Body of pancreas (tissue), 4 donors: ENCODE results near the gene TEX264.
"Not testable (repeated sequence)": the region's sequence is repeated elsewhere in the genome, so short reads cannot be mapped to it uniquely, and the experiment has no call there.

Source experiments
- POLR2A ChIP-seq, 3 donors: fragments of 450-650 bp; IDR thresholded peaks; one replicate each; pipeline ENCODE4 v1.6.1; 2016; ENCODE audit warnings: antibody characterized with exemption in 3 of 3, mild to moderate bottlenecking in 2 of 3
- TF ChIP-seq, protein P1 (sequence below), 7 experiments: fragments of 450-650 bp in 4 of 7; fragments of 200-600 bp in 3 of 7; sonication (generic) in 3 of 7; IDR thresholded peaks; one replicate each; pipeline ENCODE4 v1.5.1; 2016 to 2019; ENCODE audit warnings: antibody characterized with exemption in 7 of 7

DNA sequence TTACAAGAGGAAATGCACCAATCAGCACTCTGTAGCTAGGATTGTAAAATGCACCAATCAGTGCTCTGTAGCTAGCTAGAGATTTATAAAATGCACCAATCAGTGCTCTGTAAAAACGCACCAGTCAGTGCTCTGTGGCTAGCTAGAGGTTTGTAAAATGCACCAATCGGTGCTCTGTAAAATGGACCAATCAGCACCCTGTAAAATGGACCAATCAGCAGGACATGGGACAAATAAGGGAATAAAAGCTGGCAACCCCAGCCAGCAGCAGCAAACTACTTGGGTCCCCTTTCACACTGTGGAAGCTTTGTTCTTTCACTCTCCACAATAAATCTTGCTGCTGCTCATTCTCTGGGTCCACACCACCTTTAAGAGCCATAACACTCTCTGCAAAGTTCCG lies 71.3 kb downstream of the TEX264 start:
- TF ChIP-seq, protein P1, sequence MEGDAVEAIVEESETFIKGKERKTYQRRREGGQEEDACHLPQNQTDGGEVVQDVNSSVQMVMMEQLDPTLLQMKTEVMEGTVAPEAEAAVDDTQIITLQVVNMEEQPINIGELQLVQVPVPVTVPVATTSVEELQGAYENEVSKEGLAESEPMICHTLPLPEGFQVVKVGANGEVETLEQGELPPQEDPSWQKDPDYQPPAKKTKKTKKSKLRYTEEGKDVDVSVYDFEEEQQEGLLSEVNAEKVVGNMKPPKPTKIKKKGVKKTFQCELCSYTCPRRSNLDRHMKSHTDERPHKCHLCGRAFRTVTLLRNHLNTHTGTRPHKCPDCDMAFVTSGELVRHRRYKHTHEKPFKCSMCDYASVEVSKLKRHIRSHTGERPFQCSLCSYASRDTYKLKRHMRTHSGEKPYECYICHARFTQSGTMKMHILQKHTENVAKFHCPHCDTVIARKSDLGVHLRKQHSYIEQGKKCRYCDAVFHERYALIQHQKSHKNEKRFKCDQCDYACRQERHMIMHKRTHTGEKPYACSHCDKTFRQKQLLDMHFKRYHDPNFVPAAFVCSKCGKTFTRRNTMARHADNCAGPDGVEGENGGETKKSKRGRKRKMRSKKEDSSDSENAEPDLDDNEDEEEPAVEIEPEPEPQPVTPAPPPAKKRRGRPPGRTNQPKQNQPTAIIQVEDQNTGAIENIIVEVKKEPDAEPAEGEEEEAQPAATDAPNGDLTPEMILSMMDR (IDR thresholded peaks at IDR 0.05): not testable (repeated sequence)
- not testable (repeated sequence) for TF ChIP-seq POLR2A (IDR thresholded peaks at IDR 0.05)
